ENCODE measurements around the gene IPCEF1. TPM values are rescaled to one million over a fixed set of nuclear protein-coding genes. Genes with fewer than 3 reads are reported as not detected.

The IPCEF1 gene
- polyA plus RNA-seq, 2 donors: 0.35 to 0.65 TPM

GRCh38 chr6:154143753-154144152 is 212.8 kb downstream of the IPCEF1 start:
- Histone ChIP-seq H3K9me3 (ENCODE audit: control insufficient read depth in 2 of 2, insufficient read depth in 1 of 2, low read depth in 1 of 2, low read length in 1 of 2) (no peaks in the 10 kb centered on the region), H3K27me3 (ENCODE audit: control insufficient read depth in 1 of 2, insufficient read depth in 2 of 2, low read length in 2 of 2) (no peaks in the 10 kb centered on the region), H3K4me3 (ENCODE audit: low read depth in 1 of 2, low read length in 2 of 2) (no peak overlapping the region), H3K27ac (ENCODE audit: low read depth in 2 of 2, low read length in 1 of 2) (no peak overlapping the region), H3K36me3 (ENCODE audit: control insufficient read depth in 2 of 2, insufficient read depth in 2 of 2, low read length in 1 of 2) (no peaks in the 10 kb centered on the region), H3K4me1 (ENCODE audit: control insufficient read depth in 2 of 2, insufficient read depth in 2 of 2, low read length in 1 of 2) (no peaks in the 10 kb centered on the region)
- 82 to 87% methylated on average over 1 of the region's 1 CpG for WGBS, 2 donors

- H3K4me3 ChIP-seq (ENCODE audit: low read depth in 1 of 2, low read length in 2 of 2): no peak overlapping the region
- no peaks in the 10 kb centered on the region for H3K4me1 ChIP-seq (ENCODE audit: control insufficient read depth in 2 of 2, insufficient read depth in 2 of 2, low read length in 1 of 2)
- no peaks in the 10 kb centered on the region for H3K36me3 ChIP-seq (ENCODE audit: control insufficient read depth in 2 of 2, insufficient read depth in 2 of 2, low read length in 1 of 2)
- H3K27ac ChIP-seq (ENCODE audit: low read depth in 2 of 2, low read length in 1 of 2): no peak overlapping the region
- WGBS, 2 donors: 64 to 69% methylated on average over 2 of the region's 2 CpGs
- H3K9me3 ChIP-seq (ENCODE audit: control insufficient read depth in 2 of 2, insufficient read depth in 1 of 2, low read depth in 1 of 2, low read length in 1 of 2): no peaks in the 10 kb centered on the region
- H3K27me3 ChIP-seq (ENCODE audit: control insufficient read depth in 1 of 2, insufficient read depth in 2 of 2, low read length in 2 of 2): no peaks in the 10 kb centered on the region
Observed at GRCh38 chr6:154140743-154141142, 215.9 kb downstream of the IPCEF1 start.

- Histone ChIP-seq H3K4me1 (ENCODE audit: control insufficient read depth in 2 of 2, insufficient read depth in 2 of 2, low read length in 1 of 2) (no peaks in the 10 kb centered on the region), H3K27me3 (ENCODE audit: control insufficient read depth in 1 of 2, insufficient read depth in 2 of 2, low read length in 2 of 2) (no peaks in the 10 kb centered on the region), H3K9me3 (ENCODE audit: control insufficient read depth in 2 of 2, insufficient read depth in 1 of 2, low read depth in 1 of 2, low read length in 1 of 2) (no peaks in the 10 kb centered on the region), H3K36me3 (ENCODE audit: control insufficient read depth in 2 of 2, insufficient read depth in 2 of 2, low read length in 1 of 2) (no peaks in the 10 kb centered on the region), H3K27ac (ENCODE audit: low read depth in 2 of 2, low read length in 1 of 2) (no peak overlapping the region), H3K4me3 (ENCODE audit: low read depth in 1 of 2, low read length in 2 of 2) (no peak overlapping the region)
- 79% methylated on average over 6 of the region's 6 CpGs for WGBS, 2 donors
Observed at GRCh38 chr6:154139892-154140291, 216.7 kb downstream of the IPCEF1 start.

GRCh38 chr6:154138793-154139192 is 217.8 kb downstream of the IPCEF1 start:
- Histone ChIP-seq H3K4me3 (ENCODE audit: low read depth in 1 of 2, low read length in 2 of 2) (no peak overlapping the region), H3K4me1 (ENCODE audit: control insufficient read depth in 2 of 2, insufficient read depth in 2 of 2, low read length in 1 of 2) (no peaks in the 10 kb centered on the region), H3K27ac (ENCODE audit: low read depth in 2 of 2, low read length in 1 of 2) (no peak overlapping the region), H3K36me3 (ENCODE audit: control insufficient read depth in 2 of 2, insufficient read depth in 2 of 2, low read length in 1 of 2) (no peaks in the 10 kb centered on the region), H3K27me3 (ENCODE audit: control insufficient read depth in 1 of 2, insufficient read depth in 2 of 2, low read length in 2 of 2) (no peaks in the 10 kb centered on the region), H3K9me3 (ENCODE audit: control insufficient read depth in 2 of 2, insufficient read depth in 1 of 2, low read depth in 1 of 2, low read length in 1 of 2) (no peaks in the 10 kb centered on the region)
- 75 to 84% methylated on average over 6 of the region's 6 CpGs for WGBS, 2 donors

- Histone ChIP-seq H3K27ac (ENCODE audit: low read depth in 2 of 2, low read length in 1 of 2) (no peak overlapping the region), H3K4me3 (ENCODE audit: low read depth in 1 of 2, low read length in 2 of 2) (no peak overlapping the region), H3K36me3 (ENCODE audit: control insufficient read depth in 2 of 2, insufficient read depth in 2 of 2, low read length in 1 of 2) (no peaks in the 10 kb centered on the region), H3K4me1 (ENCODE audit: control insufficient read depth in 2 of 2, insufficient read depth in 2 of 2, low read length in 1 of 2) (no peaks in the 10 kb centered on the region), H3K9me3 (ENCODE audit: control insufficient read depth in 2 of 2, insufficient read depth in 1 of 2, low read depth in 1 of 2, low read length in 1 of 2) (no peaks in the 10 kb centered on the region), H3K27me3 (ENCODE audit: control insufficient read depth in 1 of 2, insufficient read depth in 2 of 2, low read length in 2 of 2) (no peaks in the 10 kb centered on the region)
- 90 to 91% methylated on average over 8 of the region's 8 CpGs for WGBS, 2 donors
Observed at GRCh38 chr6:154134471-154135147, 222.0 kb downstream of the IPCEF1 start.

GRCh38 chr6:154127657-154128056 is 228.9 kb downstream of the IPCEF1 start:
- H3K9me3 ChIP-seq (ENCODE audit: control insufficient read depth in 2 of 2, insufficient read depth in 1 of 2, low read depth in 1 of 2, low read length in 1 of 2): no peaks in the 10 kb centered on the region
- H3K27ac ChIP-seq (ENCODE audit: low read depth in 2 of 2, low read length in 1 of 2): no peak overlapping the region
- H3K4me1 ChIP-seq (ENCODE audit: control insufficient read depth in 2 of 2, insufficient read depth in 2 of 2, low read length in 1 of 2): no peaks in the 10 kb centered on the region
- H3K36me3 ChIP-seq (ENCODE audit: control insufficient read depth in 2 of 2, insufficient read depth in 2 of 2, low read length in 1 of 2): no peaks in the 10 kb centered on the region
- H3K27me3 ChIP-seq (ENCODE audit: control insufficient read depth in 1 of 2, insufficient read depth in 2 of 2, low read length in 2 of 2): no peaks in the 10 kb centered on the region
- 47 to 49% methylated on average over 2 of the region's 2 CpGs for WGBS, 2 donors
- H3K4me3 ChIP-seq (ENCODE audit: low read depth in 1 of 2, low read length in 2 of 2): no peak overlapping the region

GRCh38 chr6:154125421-154125820 is 231.2 kb downstream of the IPCEF1 start:
- Histone ChIP-seq H3K36me3 (ENCODE audit: control insufficient read depth in 2 of 2, insufficient read depth in 2 of 2, low read length in 1 of 2) (no peaks in the 10 kb centered on the region), H3K27ac (ENCODE audit: low read depth in 2 of 2, low read length in 1 of 2) (no peak overlapping the region), H3K9me3 (ENCODE audit: control insufficient read depth in 2 of 2, insufficient read depth in 1 of 2, low read depth in 1 of 2, low read length in 1 of 2) (no peaks in the 10 kb centered on the region), H3K4me1 (ENCODE audit: control insufficient read depth in 2 of 2, insufficient read depth in 2 of 2, low read length in 1 of 2) (no peaks in the 10 kb centered on the region), H3K4me3 (ENCODE audit: low read depth in 1 of 2, low read length in 2 of 2) (no peak overlapping the region), H3K27me3 (ENCODE audit: control insufficient read depth in 1 of 2, insufficient read depth in 2 of 2, low read length in 2 of 2) (no peaks in the 10 kb centered on the region)
- 91% methylated on average over 2 of the region's 2 CpGs for WGBS, 2 donors

- 68% methylated on average over 8 of the region's 8 CpGs for WGBS, 2 donors
- Histone ChIP-seq H3K27ac (ENCODE audit: low read depth in 2 of 2, low read length in 1 of 2) (no peak overlapping the region), H3K4me1 (ENCODE audit: control insufficient read depth in 2 of 2, insufficient read depth in 2 of 2, low read length in 1 of 2) (no peaks in the 10 kb centered on the region), H3K36me3 (ENCODE audit: control insufficient read depth in 2 of 2, insufficient read depth in 2 of 2, low read length in 1 of 2) (no peaks in the 10 kb centered on the region), H3K27me3 (ENCODE audit: control insufficient read depth in 1 of 2, insufficient read depth in 2 of 2, low read length in 2 of 2) (no peaks in the 10 kb centered on the region), H3K4me3 (ENCODE audit: low read depth in 1 of 2, low read length in 2 of 2) (no peak overlapping the region), H3K9me3 (ENCODE audit: control insufficient read depth in 2 of 2, insufficient read depth in 1 of 2, low read depth in 1 of 2, low read length in 1 of 2) (no peaks in the 10 kb centered on the region)
Observed at GRCh38 chr6:154123155-154123956, 233.2 kb downstream of the IPCEF1 start.

GRCh38 chr6:154122195-154122925 is 234.2 kb downstream of the IPCEF1 start:
- Histone ChIP-seq H3K4me1 (ENCODE audit: control insufficient read depth in 2 of 2, insufficient read depth in 2 of 2, low read length in 1 of 2) (no peaks in the 10 kb centered on the region), H3K27me3 (ENCODE audit: control insufficient read depth in 1 of 2, insufficient read depth in 2 of 2, low read length in 2 of 2) (no peaks in the 10 kb centered on the region), H3K9me3 (ENCODE audit: control insufficient read depth in 2 of 2, insufficient read depth in 1 of 2, low read depth in 1 of 2, low read length in 1 of 2) (no peaks in the 10 kb centered on the region), H3K36me3 (ENCODE audit: control insufficient read depth in 2 of 2, insufficient read depth in 2 of 2, low read length in 1 of 2) (no peaks in the 10 kb centered on the region), H3K27ac (ENCODE audit: low read depth in 2 of 2, low read length in 1 of 2) (no peak overlapping the region), H3K4me3 (ENCODE audit: low read depth in 1 of 2, low read length in 2 of 2) (no peak overlapping the region)
- WGBS, 2 donors: 89 to 94% methylated on average over 2 of the region's 2 CpGs

All from esophagus (tissue), 2 donors.